Mesothelial cell of epicardium (in vitro differentiated cells): ENCODE results near the gene LRRN3. TPM values are rescaled to one million over a fixed set of nuclear protein-coding genes. Genes with fewer than 3 reads are reported as not detected.

ENCODE experiments used
- DNase-seq, 2 experiments: peaks; one replicate each; pipeline ENCODE4 v3.0.0; 2021; ENCODE audit warnings: low spot score in 2 of 2; ENCODE audit not compliant: unreplicated experiment in 2 of 2
- H3K27ac Mint-ChIP-seq: 2 replicates; pipeline ENCODE4 v1.8.0; 2021; ENCODE audit warnings: mixed read lengths
- H3K27me3 Mint-ChIP-seq: 2 replicates; pipeline ENCODE4 v1.8.0; 2021; ENCODE audit warnings: low read depth, mixed read lengths
- H3K36me3 Mint-ChIP-seq: 2 replicates; pipeline ENCODE4 v1.8.0; 2021; ENCODE audit warnings: mixed read lengths
- H3K4me1 Mint-ChIP-seq: 2 replicates; pipeline ENCODE4 v1.8.0; 2021; ENCODE audit warnings: mixed read lengths
- H3K4me3 Mint-ChIP-seq: 2 replicates; pipeline ENCODE4 v1.8.0; 2021; ENCODE audit warnings: mild to moderate bottlenecking, moderate library complexity, mixed read lengths
- H3K9me3 Mint-ChIP-seq: 2 replicates; pipeline ENCODE4 v1.8.0; 2021; ENCODE audit warnings: mixed read lengths
- total RNA-seq: library from RNA; stranded (reverse); gene quantifications from 3 replicates; pipeline ENCODE4 v1.2.1, GENCODE V29; 2021
- TF ChIP-seq, protein P1 (sequence below): fragments of 200-600 bp; sonication (generic); IDR thresholded peaks from one replicate; pipeline ENCODE4 v1.5.0; 2021; ENCODE audit warnings: antibody characterized with exemption; ENCODE audit not compliant: unreplicated experiment

The LRRN3 gene
- total RNA-seq, result 8.7 to 10.1 TPM (median 9.4 TPM) in 3 replicates

DNA sequence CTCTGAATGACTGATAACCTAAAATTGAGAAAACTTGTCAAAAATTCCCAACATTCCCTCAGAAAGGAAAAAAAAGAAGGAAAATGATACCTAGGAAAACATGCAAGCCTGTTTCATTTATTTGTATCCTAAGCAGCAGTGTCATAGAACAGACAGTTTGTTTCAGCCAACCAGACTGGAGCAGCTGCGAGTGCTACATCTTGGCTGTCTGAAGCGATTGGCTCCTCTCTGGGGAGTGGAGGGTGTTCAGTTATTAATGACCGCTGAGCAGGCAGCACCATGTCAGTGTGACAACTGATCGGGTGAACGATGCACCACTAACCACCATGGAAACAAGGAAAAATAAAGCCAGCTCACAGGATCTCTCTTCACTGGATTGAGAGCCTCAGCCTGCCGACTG, at the start of gene LRRN3:
LRRN3 (plus strand) TSS at position 282 of the 400 bp plus-strand sequence. CDS start 31,646 bp downstream, outside the sequence.
- Mint-ChIP-seq H3K4me1 (peaks cover 35% of the 10 kb centered on the region), H3K36me3 (no peaks in the 10 kb centered on the region), H3K9me3 (no peaks in the 10 kb centered on the region), H3K27me3 (no peaks in the 10 kb centered on the region), H3K4me3 (peak within 1 kb of the TSS; percentile 82), H3K27ac (peak within 1 kb of the TSS; percentile 81)
- no peak for DNase-seq
- TF ChIP-seq, protein P1, sequence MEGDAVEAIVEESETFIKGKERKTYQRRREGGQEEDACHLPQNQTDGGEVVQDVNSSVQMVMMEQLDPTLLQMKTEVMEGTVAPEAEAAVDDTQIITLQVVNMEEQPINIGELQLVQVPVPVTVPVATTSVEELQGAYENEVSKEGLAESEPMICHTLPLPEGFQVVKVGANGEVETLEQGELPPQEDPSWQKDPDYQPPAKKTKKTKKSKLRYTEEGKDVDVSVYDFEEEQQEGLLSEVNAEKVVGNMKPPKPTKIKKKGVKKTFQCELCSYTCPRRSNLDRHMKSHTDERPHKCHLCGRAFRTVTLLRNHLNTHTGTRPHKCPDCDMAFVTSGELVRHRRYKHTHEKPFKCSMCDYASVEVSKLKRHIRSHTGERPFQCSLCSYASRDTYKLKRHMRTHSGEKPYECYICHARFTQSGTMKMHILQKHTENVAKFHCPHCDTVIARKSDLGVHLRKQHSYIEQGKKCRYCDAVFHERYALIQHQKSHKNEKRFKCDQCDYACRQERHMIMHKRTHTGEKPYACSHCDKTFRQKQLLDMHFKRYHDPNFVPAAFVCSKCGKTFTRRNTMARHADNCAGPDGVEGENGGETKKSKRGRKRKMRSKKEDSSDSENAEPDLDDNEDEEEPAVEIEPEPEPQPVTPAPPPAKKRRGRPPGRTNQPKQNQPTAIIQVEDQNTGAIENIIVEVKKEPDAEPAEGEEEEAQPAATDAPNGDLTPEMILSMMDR, result no peak

DNA sequence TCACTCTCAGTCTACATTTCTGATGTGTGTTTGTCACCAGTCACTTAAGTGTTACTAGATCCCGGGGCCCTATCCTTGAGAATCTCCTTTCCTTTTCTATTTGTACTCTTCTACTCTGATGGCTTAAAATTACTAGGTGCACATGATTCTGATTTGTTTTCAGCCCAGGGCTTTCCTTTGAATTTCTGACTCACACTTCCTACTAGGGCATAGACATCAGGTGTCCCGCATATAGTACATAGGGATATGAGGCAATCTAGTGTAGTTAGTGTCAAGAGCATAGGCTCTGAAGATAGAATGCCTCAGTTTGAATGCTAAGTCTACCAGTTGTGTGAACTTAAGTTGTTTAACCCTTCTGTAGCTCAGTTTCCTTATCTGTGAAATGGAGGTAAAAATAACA, 49.4 kb upstream of the LRRN3 start:
- H3K9me3 Mint-ChIP-seq, result no peaks in the 10 kb centered on the region
- TF ChIP-seq, protein P1, result no peak
- no peak for DNase-seq
- no peaks in the 10 kb centered on the region for H3K36me3 Mint-ChIP-seq
- H3K4me1 Mint-ChIP-seq, result peaks cover 18% of the 10 kb centered on the region
- H3K27me3 Mint-ChIP-seq, result no peaks in the 10 kb centered on the region
- no peak overlapping the region for H3K27ac Mint-ChIP-seq
- no peak overlapping the region for H3K4me3 Mint-ChIP-seq

- TF ChIP-seq, protein P1, result no peak
- H3K27me3 Mint-ChIP-seq, result no peaks in the 10 kb centered on the region
- no peak overlapping the region for H3K4me3 Mint-ChIP-seq
- H3K9me3 Mint-ChIP-seq, result no peaks in the 10 kb centered on the region
- no peak overlapping the region for H3K27ac Mint-ChIP-seq
- DNase-seq, result no peak
- no peaks in the 10 kb centered on the region for H3K36me3 Mint-ChIP-seq
- H3K4me1 Mint-ChIP-seq, result peaks cover 9% of the 10 kb centered on the region
Observed at GRCh38 chr7:111042842-111043241, 48.1 kb upstream of the LRRN3 start.

DNA sequence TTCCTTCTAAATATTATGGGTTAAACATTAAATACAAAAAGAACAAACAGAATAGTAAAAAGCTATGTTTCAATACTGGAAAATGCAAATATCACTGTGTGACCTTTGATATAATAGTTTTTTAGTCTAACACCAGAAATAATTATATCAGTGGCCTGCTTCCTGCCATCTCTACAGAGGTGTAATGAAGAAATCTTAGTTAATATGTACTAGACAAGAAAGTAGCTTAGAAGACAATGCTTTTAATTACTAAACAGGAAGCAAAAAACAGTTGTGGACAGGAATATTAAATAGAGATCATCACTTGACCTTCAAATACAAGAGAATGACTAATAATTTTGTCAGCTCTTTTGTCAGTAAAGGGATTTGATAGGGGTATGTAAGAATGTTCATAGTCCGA, 47.4 kb upstream of the LRRN3 start:
- H3K36me3 Mint-ChIP-seq, result no peaks in the 10 kb centered on the region
- no peaks in the 10 kb centered on the region for H3K9me3 Mint-ChIP-seq
- H3K4me3 Mint-ChIP-seq, result no peak overlapping the region
- H3K27me3 Mint-ChIP-seq, result no peaks in the 10 kb centered on the region
- H3K27ac Mint-ChIP-seq, result no peak overlapping the region
- peaks cover 9% of the 10 kb centered on the region for H3K4me1 Mint-ChIP-seq
- TF ChIP-seq, protein P1, result no peak
- DNase-seq, result no peak

DNA sequence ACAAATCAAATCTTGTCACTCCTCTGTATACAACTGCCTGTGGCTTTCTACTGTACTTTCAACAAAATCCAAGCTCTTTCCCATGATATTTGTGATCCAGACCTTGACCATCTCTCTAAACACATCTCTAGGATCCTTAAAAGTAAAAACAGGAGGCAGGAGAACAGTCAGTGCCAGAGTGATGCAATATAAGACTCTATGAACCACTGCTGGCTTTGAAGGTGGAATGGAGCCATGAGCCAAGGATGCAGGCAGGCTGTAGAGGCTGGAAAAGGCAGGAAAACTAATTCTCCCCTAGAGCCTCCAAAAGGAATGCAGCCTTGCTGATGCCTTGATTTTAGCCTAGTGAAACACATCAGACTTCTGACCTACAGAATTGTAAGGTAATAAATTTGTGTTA, 45.5 kb upstream of the LRRN3 start:
- H3K4me3 Mint-ChIP-seq, result no peak overlapping the region
- peak overlapping the region; percentile 14 for H3K27ac Mint-ChIP-seq
- TF ChIP-seq, protein P1, result no peak
- DNase-seq, result no peak
- peaks cover 14% of the 10 kb centered on the region for H3K4me1 Mint-ChIP-seq
- no peaks in the 10 kb centered on the region for H3K9me3 Mint-ChIP-seq
- H3K36me3 Mint-ChIP-seq, result no peaks in the 10 kb centered on the region
- H3K27me3 Mint-ChIP-seq, result no peaks in the 10 kb centered on the region

DNA sequence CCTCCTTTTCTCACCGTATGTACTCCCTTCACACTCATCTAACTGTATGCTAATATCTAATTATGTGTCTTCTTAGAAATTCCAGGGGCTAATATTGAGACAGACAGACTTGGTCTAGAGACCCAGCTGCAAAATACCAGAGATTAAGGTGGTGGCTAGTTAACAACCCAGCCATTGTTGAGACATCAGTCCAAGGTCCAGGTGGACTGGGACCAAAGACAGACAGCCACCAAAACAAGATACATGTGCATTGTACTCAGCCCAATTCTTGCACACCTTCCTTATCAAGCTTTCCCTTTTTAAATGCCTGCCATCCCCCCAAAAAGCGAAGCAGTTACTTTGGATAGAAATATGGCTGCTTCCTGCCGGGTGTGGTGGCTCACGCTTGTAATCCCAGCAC, 43.3 kb upstream of the LRRN3 start:
- H3K9me3 Mint-ChIP-seq, result no peaks in the 10 kb centered on the region
- TF ChIP-seq, protein P1, result no peak
- H3K36me3 Mint-ChIP-seq, result no peaks in the 10 kb centered on the region
- peaks cover 11% of the 10 kb centered on the region for H3K4me1 Mint-ChIP-seq
- H3K27me3 Mint-ChIP-seq, result no peaks in the 10 kb centered on the region
- no peak overlapping the region for H3K4me3 Mint-ChIP-seq
- no peak overlapping the region for H3K27ac Mint-ChIP-seq
- DNase-seq, result no peak
